Activated CD4-positive, alpha-beta T cell treated with anti-CD3 and anti-CD28 coated beads, Interleukin-2, amount 50 U/mL, for 1 hour (primary cell): ENCODE data around the gene DNAJB14.

ENCODE experiments used
- DNase-seq: peaks from one replicate; pipeline ENCODE4 v3.0.0-alpha.2; 2020

DNAJB14 gene

DNA sequence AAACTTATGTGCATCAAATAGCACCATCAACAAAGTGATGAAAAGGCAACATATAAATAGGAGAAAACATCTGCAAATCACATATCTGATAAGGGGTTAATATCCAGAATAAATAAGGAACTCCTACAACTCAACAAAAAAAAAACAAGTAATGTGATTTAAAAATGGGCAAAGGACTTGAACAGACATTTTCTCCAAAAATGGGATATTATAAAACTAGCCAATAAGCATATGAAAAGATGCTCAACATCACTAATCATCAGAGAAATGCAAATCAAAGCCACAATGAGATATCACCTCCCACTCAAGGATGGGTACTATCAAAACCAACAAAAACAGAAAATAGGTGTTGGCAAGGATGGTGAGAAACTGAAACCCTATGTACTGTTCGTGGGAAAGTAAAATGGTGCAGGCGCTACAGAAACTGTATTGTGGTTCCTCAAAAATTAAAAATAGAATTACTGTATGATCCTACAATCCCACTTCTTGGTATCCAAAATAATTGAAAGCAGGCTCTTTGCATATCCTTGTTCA lies 2.4 kb downstream of the DNAJB14 start:
- DNase-seq: no peak

DNA sequence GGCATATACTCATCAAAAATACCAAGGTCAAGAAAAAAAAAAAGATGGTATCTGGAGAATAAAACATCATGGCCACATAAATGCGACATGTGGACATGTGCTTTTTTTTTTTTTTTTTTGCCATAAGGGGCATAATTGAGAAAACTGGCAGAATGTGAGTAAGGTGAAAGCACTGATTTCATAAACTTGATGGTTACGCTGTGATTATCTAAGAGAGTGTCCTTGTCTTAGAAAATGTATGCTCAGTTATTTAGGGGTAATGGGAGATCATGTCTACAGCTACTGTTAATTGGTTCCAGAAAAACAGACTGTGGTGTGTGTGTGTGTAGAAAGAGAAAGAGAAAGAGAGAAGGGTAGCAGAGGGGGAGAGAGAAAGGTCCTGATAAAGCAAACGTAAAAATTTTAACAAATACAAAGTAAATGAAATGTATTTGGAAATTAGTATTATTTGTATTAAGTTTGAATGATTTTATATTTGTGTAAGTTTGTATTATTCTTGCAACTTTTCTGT lies 8.1 kb downstream of the DNAJB14 start:
- no peak for DNase-seq

DNA sequence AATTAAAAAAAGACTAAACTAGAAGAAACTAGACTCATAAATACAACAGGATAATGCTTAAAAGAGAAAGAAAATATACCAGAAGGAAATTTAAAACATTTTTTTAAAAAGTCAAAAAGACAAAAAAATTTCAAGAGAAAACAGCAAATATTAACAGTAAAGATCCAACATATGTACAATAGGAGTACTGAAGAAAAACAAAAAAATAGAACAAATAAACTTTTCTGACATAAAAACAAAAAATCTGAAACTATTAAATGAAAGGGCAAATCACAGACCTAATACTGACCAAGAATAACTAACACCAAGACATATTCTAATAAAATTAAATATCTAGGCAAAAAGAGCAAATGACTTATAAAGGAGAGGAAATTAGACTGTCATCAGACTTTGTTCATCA lies 11.5 kb downstream of the DNAJB14 start:
- DNase-seq: no peak

DNA sequence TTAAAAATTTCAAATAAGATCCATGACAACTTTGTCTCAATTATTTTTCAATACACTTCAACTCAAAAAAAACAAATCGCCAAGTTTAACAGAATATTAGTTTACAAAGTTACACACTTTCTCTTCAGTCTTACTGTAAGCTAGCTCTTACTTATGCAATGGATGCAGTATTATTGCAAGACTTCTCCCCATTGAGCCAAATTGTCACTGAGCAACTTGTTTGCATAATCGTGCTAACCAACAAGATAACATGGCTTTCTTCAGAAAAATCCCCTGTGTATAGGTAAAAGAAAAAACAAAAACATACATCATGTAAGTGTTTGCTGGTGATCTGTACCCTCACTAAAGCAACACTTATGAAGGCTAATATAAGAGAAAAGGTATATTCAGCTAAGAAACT lies 18.9 kb downstream of the DNAJB14 start:
- no peak for DNase-seq

- no peak for DNase-seq
Observed at GRCh38 chr4:99921174-99921573, 25.2 kb downstream of the DNAJB14 start.

DNA sequence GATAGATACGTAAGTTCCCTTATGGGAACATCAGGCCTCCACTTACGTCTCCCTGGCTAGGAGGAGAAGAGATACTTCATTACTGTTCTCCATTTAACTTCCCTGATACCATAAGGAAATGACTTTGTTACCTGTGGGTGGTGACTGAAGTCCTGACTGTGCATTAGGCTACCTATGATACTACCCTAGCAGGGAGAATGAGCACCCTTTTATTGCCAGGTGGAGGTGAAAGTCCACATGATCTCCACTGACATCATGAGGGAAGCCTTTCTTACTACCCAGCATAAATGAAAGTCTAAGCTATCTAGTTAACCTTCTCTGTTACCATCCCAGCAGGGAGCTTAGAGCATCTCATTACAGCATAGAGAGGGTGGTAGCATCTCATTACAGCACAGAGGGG lies 27.8 kb downstream of the DNAJB14 start:
- DNase-seq: no peak

DNA sequence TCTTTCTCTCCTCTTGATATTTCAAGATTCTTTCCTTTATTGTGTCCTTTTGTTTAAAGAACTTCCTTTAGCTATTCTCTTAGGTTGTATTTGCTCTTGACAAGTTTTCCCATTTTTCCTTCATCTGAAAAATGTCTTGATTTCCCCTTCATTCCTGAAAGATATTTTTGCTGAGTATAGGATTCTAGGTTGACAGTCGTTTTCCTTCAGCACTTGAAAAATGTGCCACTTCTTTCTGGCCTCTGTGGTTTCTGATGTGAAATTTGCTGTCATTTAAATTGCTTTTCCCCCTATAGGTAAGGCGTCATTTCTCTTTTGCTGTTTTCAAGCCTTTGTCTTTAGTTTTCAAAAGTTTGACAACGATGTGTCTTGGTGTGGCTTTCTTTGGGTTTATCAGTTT lies 28.8 kb downstream of the DNAJB14 start:
- no peak for DNase-seq

DNA sequence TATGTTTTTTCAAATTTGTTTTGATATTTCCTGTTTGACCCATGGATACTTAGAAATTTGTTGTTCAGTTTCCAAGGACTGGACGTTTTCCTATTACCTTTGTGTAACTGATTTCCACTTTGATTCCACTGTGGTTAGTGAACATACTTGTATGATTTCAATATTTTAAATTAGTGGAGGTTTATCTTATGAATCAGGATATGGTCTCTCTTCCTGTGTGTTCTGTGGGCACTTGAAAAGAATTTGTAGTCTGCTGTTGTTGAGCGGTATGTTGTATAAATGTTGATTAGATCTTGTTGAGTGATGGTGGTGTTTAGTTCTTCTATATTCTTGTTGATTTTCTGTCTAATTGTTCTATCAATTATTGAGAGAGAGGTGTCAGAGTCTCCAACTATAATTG lies 31.0 kb downstream of the DNAJB14 start:
- DNase-seq: no peak

DNA sequence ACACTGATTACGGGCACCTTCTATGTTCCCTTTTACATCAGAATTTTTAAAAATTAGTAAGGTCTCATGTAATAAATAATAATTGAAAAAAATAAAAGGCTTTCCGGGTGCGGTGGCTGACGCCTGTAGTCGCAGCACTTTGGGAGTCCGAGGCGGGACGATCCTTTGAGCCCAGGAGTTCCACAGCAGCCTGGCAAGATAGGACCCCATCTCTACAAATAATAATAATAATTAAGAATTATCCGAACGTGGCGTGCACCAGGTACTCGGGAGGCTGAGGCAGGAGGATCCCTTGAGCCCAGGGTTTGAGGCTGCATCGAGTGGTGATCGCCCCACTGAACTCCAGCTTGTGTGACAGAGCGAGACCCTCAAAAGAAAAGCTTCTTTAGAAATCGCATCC lies 51.4 kb downstream of the DNAJB14 start:
- DNase-seq: no peak

DNA sequence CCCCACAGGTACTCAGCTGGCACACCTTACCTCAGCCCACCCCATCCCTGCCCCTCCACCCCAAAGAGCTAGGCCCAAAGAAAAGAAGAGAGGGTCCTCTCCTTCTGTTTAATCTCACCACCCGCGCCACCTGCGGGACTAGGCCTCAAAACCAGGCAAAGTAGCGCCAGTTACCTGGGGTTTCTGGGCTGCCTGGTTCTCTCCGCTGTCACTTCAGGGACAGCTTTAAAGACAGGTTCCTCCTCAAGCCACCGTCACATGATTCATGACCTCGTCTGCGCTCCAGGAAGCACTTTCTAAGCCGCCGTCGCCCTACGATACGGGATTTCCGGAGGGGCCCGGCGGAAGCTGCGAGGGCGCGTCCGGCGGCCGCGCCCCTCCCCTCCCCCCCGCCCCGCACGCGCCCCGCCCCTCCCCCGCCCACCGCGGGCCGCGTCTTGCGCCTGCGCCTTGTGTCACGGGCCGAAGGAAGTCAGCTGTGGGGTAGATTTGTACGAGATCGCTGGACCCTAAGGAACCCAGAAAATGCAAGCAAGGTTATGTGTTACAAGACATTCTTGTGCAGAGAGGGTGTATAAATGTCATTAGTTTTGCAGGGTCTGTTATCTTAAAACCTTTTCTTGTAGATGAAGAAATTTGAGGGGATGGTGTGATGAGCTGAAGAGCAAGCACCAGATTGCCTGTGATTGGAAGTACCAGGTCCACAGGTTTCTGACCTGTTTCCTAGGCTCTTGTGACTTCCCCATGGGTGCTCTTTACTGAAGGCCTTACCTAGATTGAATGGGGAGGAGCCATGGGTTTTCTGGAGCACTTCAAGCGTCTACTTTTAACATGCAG lies 52.0 kb downstream of the DNAJB14 start, which contains the start of gene LAMTOR3:
Gene LAMTOR3, minus strand, starts transcription at position 267 of the 837 bp plus-strand sequence. CDS start 464 bp downstream, outside the sequence.
- DNase-seq: peak; percentile 84

GRCh38 chr4:99893839-99894160 lies 52.6 kb downstream of the DNAJB14 start:
- DNase-seq: no peak

GRCh38 chr4:99893029-99893428 lies 53.4 kb downstream of the DNAJB14 start:
- no peak for DNase-seq

GRCh38 chr4:99891351-99891750 lies 55.1 kb downstream of the DNAJB14 start:
- DNase-seq: no peak

- no peak for DNase-seq
Observed at GRCh38 chr4:99887837-99888236, 58.6 kb downstream of the DNAJB14 start.

DNA sequence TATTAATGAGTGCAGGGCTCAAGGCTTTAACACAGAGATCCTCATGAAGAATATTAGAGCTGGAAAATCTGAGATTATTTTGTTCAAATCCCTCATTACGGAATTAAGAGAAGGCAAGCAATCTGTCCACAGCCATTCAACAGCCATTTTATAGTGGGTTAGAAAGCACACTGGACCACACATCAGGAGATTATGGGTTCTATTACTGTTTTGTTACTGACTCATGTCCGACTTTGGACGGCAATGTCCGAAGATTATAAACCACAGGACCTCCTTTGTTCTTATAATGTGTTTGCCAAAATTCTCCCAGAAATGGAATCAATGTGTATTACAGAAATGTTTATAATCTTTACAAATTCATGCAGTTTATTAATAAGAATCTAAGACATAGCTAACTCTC lies 60.3 kb downstream of the DNAJB14 start:
- DNase-seq: no peak

DNA sequence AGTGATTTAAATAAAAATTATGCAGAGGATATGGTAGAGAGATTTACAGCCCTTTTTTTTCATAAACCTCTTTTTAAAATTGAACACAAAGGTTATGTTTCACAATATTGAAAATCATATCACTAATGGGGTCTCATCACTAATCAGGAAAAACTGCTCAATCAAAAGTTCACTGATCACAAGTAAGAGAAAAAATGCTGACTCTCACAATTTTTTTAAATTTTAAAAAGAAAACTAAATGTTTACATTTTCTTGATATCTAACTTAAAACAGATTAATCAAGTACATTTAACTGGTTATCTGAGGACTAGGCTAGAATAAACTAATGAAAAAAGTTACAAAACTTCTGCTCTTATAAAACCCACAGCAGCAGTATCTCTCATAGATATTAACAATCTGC lies 60.7 kb downstream of the DNAJB14 start:
- DNase-seq: no peak

DNA sequence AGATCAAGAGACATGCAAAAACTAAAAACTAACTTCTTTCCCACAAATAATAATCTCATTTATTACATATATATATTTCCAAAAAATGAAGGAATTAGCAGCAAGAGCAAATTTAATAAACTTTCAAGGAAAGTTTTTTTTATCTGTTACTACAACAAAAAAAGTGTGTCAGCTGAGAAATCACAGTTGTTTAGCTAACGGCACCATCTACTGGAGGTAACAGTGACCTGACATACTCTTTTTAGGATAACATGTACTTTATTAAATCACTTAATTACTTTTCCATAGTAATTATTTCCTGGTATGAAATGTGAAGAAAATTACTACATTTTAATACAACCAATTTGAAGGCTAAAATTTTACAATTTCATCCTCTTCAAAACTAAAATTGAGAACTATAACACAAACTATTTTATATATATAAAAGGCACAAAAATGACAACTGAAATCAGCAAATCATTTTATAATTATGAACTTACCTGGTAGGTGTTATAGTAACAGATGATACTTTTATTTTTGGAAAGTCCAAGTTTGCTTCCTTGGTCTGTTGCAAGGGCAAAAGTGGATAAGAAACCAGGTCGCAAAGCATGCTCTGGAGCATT lies 61.3 kb downstream of the DNAJB14 start:
- DNase-seq: peak; percentile 12

DNA sequence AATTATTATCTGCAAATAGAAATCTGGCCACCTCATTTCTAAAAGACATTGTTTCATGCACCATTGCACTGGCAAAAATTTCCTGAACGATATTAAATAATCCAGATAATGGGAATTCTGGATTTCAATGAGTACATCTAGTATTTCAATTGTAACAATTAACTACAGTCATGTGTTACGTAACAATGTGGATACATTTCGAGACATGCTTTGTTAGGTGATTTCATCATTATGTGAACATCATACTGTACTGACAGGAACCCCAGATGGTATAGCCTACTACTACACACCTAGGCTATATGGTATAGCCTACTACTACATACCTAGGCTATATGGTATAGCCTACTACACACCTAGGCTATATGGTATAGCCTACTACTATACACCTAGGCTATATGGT lies 67.0 kb downstream of the DNAJB14 start:
- DNase-seq: no peak

DNA sequence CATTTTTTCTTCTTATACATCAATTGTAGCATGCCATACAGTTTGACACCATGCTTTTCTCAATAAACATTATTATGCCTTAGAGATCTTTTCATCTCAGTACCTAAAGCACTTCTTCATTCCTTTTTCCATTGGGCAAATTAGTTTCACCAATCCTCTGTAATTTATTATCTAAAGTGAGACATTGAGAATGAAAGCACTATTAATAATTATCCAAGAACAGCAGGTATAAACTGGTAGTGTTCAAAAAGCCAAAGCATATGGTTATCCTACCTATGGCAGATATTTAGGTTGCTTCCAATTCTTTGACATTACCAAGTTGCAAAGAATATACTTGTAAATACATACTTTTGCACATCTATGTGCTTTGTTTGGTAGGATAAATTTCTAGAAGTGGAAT lies 67.8 kb downstream of the DNAJB14 start:
- no peak for DNase-seq

- no peak for DNase-seq
Observed at GRCh38 chr4:99876946-99877345, 69.5 kb downstream of the DNAJB14 start.

DNA sequence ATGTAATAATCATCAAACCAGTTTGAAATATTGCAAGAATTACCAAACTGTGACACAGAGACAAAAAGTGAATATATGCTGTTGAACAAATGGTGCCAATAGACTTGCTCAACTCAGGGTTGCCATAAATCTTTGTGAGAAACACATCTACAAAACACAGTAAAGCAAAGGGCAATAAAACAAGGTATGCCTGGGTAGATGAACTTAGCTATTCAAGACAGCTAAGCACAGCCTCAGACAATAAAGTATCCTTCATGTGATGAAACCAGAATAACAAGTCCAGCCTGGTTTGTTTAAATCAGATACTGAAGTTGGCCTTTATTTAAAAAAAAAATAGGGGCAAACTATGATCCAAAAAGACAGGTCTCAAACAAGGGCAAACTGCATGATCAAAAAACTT lies 71.3 kb downstream of the DNAJB14 start:
- no peak for DNase-seq

DNA sequence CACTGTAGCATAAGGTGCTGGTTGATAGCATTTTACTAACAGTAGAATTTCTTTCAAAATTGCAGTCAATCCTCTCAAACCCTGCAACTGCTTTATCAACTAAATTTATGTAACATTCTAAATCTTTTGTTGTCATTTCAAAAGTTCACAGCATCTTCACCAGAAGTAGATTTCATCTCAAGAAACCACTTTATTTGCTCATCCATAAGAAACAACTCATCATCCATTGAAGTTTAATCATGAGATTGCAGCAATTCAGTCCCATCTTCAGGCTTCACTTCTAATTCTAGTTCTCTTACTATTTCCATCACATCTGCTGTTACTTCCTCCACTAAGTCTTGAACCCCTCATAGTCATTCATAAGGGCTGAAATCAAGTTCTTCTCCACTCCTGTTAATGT lies 73.8 kb downstream of the DNAJB14 start:
- no peak for DNase-seq

DNA sequence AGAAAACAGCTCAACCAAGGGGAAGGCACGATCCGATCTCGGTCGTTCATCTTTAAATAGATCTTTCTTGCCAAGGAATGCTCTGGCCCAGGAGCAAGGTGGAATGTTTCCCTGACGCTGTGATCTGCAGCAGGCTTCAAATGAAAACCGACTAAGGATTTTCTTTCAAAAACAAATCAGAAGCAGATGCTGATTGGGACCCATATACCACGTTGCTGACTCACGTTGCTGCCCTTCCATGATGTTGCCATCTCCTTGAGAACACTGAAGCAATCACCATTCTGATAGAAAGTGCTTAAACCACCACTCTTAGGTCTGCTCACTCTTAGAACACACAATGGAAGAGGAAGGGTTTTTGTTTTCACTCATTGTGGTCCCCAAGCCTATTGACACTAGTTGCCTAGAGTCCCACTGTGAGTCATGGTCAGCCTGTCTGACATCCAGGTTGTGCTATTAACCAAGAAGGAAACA lies 78.3 kb downstream of the DNAJB14 start:
- DNase-seq: no peak

DNA sequence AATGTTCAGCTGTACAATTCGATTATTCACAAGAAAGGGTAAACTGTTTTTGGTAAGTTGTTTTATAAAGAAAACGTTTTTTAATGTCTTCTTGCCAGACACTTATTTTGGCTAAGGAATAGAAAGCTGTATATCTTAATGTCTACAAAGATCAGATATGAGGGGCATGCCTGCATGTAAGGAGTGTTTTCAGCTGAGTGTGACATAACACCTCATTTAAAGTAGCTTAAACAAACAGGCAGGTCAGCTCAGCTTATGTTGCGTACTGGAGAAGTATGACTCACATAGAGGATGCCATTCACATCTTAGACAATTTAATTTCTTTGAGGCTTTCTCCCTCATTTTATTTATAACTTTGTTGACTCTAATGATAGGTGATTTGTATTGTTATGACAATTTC lies 82.6 kb downstream of the DNAJB14 start:
- DNase-seq: no peak
